HEK293T (cell line): ENCODE results near the gene ZBTB43.

Experiments used
- CTCF ChIA-PET: fragments of 350-600 bp; formaldehyde crosslinking; extraction: SDS; loops from one replicate; lab custom pipeline; 2021; ENCODE audit warnings: antibody characterized with exemption, inconsistent platforms; lab: Yijun Ruan, JAX
- POLR2A ChIA-PET: fragments of 350-600 bp; formaldehyde crosslinking; extraction: SDS; loops from one replicate; lab custom pipeline; 2020; ENCODE audit warnings: antibody characterized with exemption, inconsistent platforms; lab: Yijun Ruan, JAX
- DNase-seq: peaks from one replicate; pipeline ENCODE4 v3.0.0; 2012; ENCODE audit warnings: mixed read lengths; ENCODE audit errors: extremely low spot score
- ARNT ChIP-seq: fragments of 450-650 bp; IDR thresholded peaks from 2 replicates; pipeline ENCODE4 v1.6.1; 2017; ENCODE audit warnings: mild to moderate bottlenecking
- BHLHE40 ChIP-seq: fragments of 450-650 bp; IDR thresholded peaks from 2 replicates; pipeline ENCODE4 v1.6.1; 2016; ENCODE audit warnings: mild to moderate bottlenecking, moderate library complexity, borderline replicate concordance
- CTBP1 ChIP-seq: fragments of 450-650 bp; IDR thresholded peaks from 2 replicates; pipeline ENCODE4 v1.6.1; 2016; ENCODE audit warnings: borderline replicate concordance
- ELF4 ChIP-seq: fragments of 450-650 bp; IDR thresholded peaks from 2 replicates; pipeline ENCODE4 v1.6.1; 2017; ENCODE audit warnings: antibody characterized with exemption
- FOXA1 ChIP-seq: fragments of 450-650 bp; IDR thresholded peaks from 2 replicates; pipeline ENCODE4 v1.6.1; 2016; ENCODE audit warnings: mild to moderate bottlenecking
- FOXK2 ChIP-seq: fragments of 450-650 bp; IDR thresholded peaks from 2 replicates; pipeline ENCODE4 v1.6.1; 2016; ENCODE audit warnings: mild to moderate bottlenecking
- FOXM1 ChIP-seq: fragments of 450-650 bp; IDR thresholded peaks from 2 replicates; pipeline ENCODE4 v1.6.1; 2017; ENCODE audit warnings: mild to moderate bottlenecking, borderline replicate concordance
- HDGF ChIP-seq: fragments of 450-650 bp; IDR thresholded peaks from 2 replicates; pipeline ENCODE4 v1.6.1; 2017; ENCODE audit warnings: antibody characterized with exemption, borderline replicate concordance
- L3MBTL2 ChIP-seq: fragments of 450-650 bp; conservative IDR thresholded peaks from 2 replicates; pipeline ENCODE4 v1.6.1; 2016; ENCODE audit warnings: mild to moderate bottlenecking
- LEF1 ChIP-seq: fragments of 450-650 bp; IDR thresholded peaks from 2 replicates; pipeline ENCODE4 v1.6.1; 2017; ENCODE audit warnings: mild to moderate bottlenecking, borderline replicate concordance
- NFRKB ChIP-seq: fragments of 450-650 bp; IDR thresholded peaks from 2 replicates; pipeline ENCODE4 v1.6.1; 2016; ENCODE audit warnings: mild to moderate bottlenecking, moderate library complexity
- PKNOX1 ChIP-seq: fragments of 450-650 bp; IDR thresholded peaks from 2 replicates; pipeline ENCODE4 v1.6.1; 2016
- SP1 ChIP-seq: fragments of 450-650 bp; IDR thresholded peaks from 2 replicates; pipeline ENCODE4 v1.6.1; 2017
- SUZ12 ChIP-seq: fragments of 450-650 bp; IDR thresholded peaks from 2 replicates; pipeline ENCODE4 v1.6.1; 2016; ENCODE audit warnings: mild to moderate bottlenecking
- TARDBP ChIP-seq: fragments of 450-650 bp; IDR thresholded peaks from 2 replicates; pipeline ENCODE4 v1.6.1; 2016
- ZNF384 ChIP-seq: fragments of 450-650 bp; IDR thresholded peaks from 2 replicates; pipeline ENCODE4 v1.6.1; 2016

The ZBTB43 gene

GRCh38 chr9:126842977-126843799 lies 38.3 kb downstream of the ZBTB43 start:
- no peak for DNase-seq
- POLR2A ChIA-PET, result no interaction called here
- CTCF ChIA-PET, result interaction anchor here (0.6 kb wide), 1 partner anchor 16 kb away, joined by 3 read pairs; no protein-coding TSS in a partner anchor
- TF ChIP-seq ZNF384, result no peak
- no peak for TF ChIP-seq SP1
- no peak for TF ChIP-seq CTBP1
- no peak for TF ChIP-seq ARNT
- no peak for TF ChIP-seq BHLHE40
- TF ChIP-seq FOXK2, result no peak
- no peak for TF ChIP-seq SUZ12
- TF ChIP-seq LEF1, result no peak
- no peak for TF ChIP-seq PKNOX1
- no peak for TF ChIP-seq TARDBP
- TF ChIP-seq FOXA1, result no peak
- TF ChIP-seq HDGF, result no peak
- no peak for TF ChIP-seq NFRKB
- no peak for TF ChIP-seq L3MBTL2
- TF ChIP-seq ELF4, result no peak
- no peak for TF ChIP-seq FOXM1

GRCh38 chr9:126844085-126844484 lies 39.2 kb downstream of the ZBTB43 start:
- TF ChIP-seq BHLHE40, result no peak
- no peak for TF ChIP-seq ZNF384
- no peak for TF ChIP-seq SP1
- no peak for TF ChIP-seq SUZ12
- TF ChIP-seq ARNT, result no peak
- no peak for DNase-seq
- CTCF ChIA-PET, result no interaction called here
- POLR2A ChIA-PET, result no interaction called here

- CTCF ChIA-PET, result no interaction called here
- POLR2A ChIA-PET, result no interaction called here
- no peak for DNase-seq
- TF ChIP-seq BHLHE40, result no peak
- no peak for TF ChIP-seq TARDBP
- TF ChIP-seq HDGF, result no peak
- no peak for TF ChIP-seq FOXM1
- no peak for TF ChIP-seq FOXK2
- TF ChIP-seq ARNT, result no peak
- no peak for TF ChIP-seq SP1
- TF ChIP-seq CTBP1, result no peak
- no peak for TF ChIP-seq ELF4
- TF ChIP-seq NFRKB, result no peak
- no peak for TF ChIP-seq L3MBTL2
- no peak for TF ChIP-seq LEF1
Observed at GRCh38 chr9:126847051-126847450, 42.2 kb downstream of the ZBTB43 start.

- DNase-seq, result no peak
- POLR2A ChIA-PET, result interaction anchor here (1.0 kb wide), 1 partner anchor 9 kb away, joined by 4 read pairs; no protein-coding TSS in a partner anchor
- CTCF ChIA-PET, result interaction anchor here (0.8 to 1.1 kb wide), 2 partner anchors 8 to 11 kb away, joined by 3 read pairs; no protein-coding TSS in a partner anchor
- TF ChIP-seq PKNOX1, result no peak
- no peak for TF ChIP-seq SP1
- TF ChIP-seq NFRKB, result no peak
- no peak for TF ChIP-seq CTBP1
- TF ChIP-seq TARDBP, result no peak
Observed at GRCh38 chr9:126849591-126850225, 44.9 kb downstream of the ZBTB43 start.

GRCh38 chr9:126851286-126851880 lies 46.5 kb downstream of the ZBTB43 start:
- CTCF ChIA-PET, result no interaction called here

GRCh38 chr9:126852086-126852688 lies 47.3 kb downstream of the ZBTB43 start:
- no peak for TF ChIP-seq L3MBTL2
- CTCF ChIA-PET, result no interaction called here
- POLR2A ChIA-PET, result interaction anchor here (1.0 kb wide), 1 partner anchor 11 kb away, joined by 3 read pairs; no protein-coding TSS in a partner anchor
- no peak for DNase-seq

More at GRCh38 chr9:126851286-126851880, 46.5 kb downstream of the ZBTB43 start:
- no peak for DNase-seq
- POLR2A ChIA-PET, result no interaction called here
- TF ChIP-seq ZNF384, result no peak
- TF ChIP-seq SUZ12, result no peak
